Measurements from ENCODE around the gene ARHGAP25. TPM values are rescaled to one million over a fixed set of nuclear protein-coding genes. Genes with fewer than 3 reads are reported as not detected.

Gene ARHGAP25
- total RNA-seq, 1 experiment from 2014 or later: not detected

DNA sequence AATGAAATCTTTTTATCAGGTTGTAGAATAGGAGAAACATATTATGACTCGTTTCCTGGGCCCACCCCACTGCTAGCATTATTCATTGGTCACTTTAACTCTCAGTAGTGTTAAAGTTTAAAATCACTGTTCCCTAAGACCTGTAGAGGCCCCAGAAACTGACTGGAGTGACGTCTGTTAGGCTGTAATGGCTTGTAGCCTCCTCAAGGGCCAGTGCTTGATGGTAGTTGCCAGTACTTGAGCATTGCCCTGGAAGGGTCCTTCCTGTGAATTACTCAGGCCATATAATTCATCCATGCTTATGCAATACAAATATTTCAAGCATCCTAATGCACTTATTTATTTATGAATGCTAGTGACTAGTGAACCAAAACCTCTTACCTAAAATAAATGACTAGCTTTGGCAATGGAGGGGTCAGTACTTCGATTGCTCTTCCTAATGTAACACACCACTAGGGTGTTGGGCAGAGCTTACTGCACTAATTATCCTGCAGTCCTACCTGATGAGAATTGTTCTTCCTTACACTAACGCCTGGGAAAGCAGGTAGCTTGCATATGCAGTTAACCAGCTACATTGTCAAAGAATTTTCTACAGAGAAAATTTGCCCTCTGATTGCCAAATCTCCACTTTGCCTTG is 31.2 kb downstream of the ARHGAP25 start:
- H3K9me3 ChIP-seq (ENCODE audit: insufficient read depth, low read depth): no peaks in the 10 kb centered on the region
- H3K79me2 ChIP-seq (ENCODE audit: low read depth): no peaks in the 10 kb centered on the region
- H3F3A ChIP-seq (ENCODE audit: insufficient read depth, low read depth): no peaks in the 10 kb centered on the region
- CTCF ChIA-PET: no interaction called here
- H3K4me1 ChIP-seq (replicated peaks; ENCODE audit: insufficient read depth): no peaks in the 10 kb centered on the region
- POLR2A ChIA-PET (ENCODE audit: unreplicated experiment): no interaction called here
- H4K20me1 ChIP-seq (ENCODE audit: insufficient read depth): no peaks in the 10 kb centered on the region
- H3K36me3 ChIP-seq (ENCODE audit: low read depth): no peaks in the 10 kb centered on the region
- no TSS peak for BruUV-seq (replicated peaks)
- no peak overlapping the region for H3K4me3 ChIP-seq
- H2AFZ ChIP-seq: no peak overlapping the region
- H3K4me2 ChIP-seq: no peak overlapping the region
- DNase-seq: no peak
- no peak for TF ChIP-seq EZH2 (IDR thresholded peaks at IDR 0.05; ENCODE audit: low read depth)
- H3K27ac ChIP-seq: no peak overlapping the region
- no peaks in the 10 kb centered on the region for H3K9me2 ChIP-seq (ENCODE audit: insufficient read depth)
- H3K27me3 ChIP-seq (ENCODE audit: insufficient read depth, low read depth): no peaks in the 10 kb centered on the region
- intact Hi-C loops (cut with micrococcal nuclease; ENCODE audit: unreplicated experiment): no loop called here

- Histone ChIP-seq H3K27me3 (ENCODE audit: insufficient read depth, low read depth) (no peaks in the 10 kb centered on the region), H3K9me2 (ENCODE audit: insufficient read depth) (no peaks in the 10 kb centered on the region), H3K4me2 (no peak overlapping the region), H4K20me1 (ENCODE audit: insufficient read depth) (no peaks in the 10 kb centered on the region), H3K36me3 (ENCODE audit: low read depth) (no peaks in the 10 kb centered on the region), H3K27ac (no peak overlapping the region), H3K9me3 (ENCODE audit: insufficient read depth, low read depth) (no peaks in the 10 kb centered on the region), H2AFZ (no peak overlapping the region), H3K79me2 (ENCODE audit: low read depth) (no peaks in the 10 kb centered on the region), H3K4me1 (replicated peaks; ENCODE audit: insufficient read depth) (no peaks in the 10 kb centered on the region), H3K4me3 (no peak overlapping the region), H3F3A (ENCODE audit: insufficient read depth, low read depth) (no peaks in the 10 kb centered on the region)
- TF ChIP-seq CTCF (conservative IDR thresholded peaks at IDR 0.05) (no peak), EZH2 (IDR thresholded peaks at IDR 0.05; ENCODE audit: low read depth) (no peak)
- intact Hi-C loops (cut with micrococcal nuclease; ENCODE audit: unreplicated experiment): no loop called here
- no TSS peak for BruUV-seq (replicated peaks)
- ChIA-PET CTCF (no interaction called here), POLR2A (ENCODE audit: unreplicated experiment) (no interaction called here)
- DNase-seq: no peak
Measured at GRCh38 chr2:68766376-68766845, 31.8 kb downstream of the ARHGAP25 start.

DNA sequence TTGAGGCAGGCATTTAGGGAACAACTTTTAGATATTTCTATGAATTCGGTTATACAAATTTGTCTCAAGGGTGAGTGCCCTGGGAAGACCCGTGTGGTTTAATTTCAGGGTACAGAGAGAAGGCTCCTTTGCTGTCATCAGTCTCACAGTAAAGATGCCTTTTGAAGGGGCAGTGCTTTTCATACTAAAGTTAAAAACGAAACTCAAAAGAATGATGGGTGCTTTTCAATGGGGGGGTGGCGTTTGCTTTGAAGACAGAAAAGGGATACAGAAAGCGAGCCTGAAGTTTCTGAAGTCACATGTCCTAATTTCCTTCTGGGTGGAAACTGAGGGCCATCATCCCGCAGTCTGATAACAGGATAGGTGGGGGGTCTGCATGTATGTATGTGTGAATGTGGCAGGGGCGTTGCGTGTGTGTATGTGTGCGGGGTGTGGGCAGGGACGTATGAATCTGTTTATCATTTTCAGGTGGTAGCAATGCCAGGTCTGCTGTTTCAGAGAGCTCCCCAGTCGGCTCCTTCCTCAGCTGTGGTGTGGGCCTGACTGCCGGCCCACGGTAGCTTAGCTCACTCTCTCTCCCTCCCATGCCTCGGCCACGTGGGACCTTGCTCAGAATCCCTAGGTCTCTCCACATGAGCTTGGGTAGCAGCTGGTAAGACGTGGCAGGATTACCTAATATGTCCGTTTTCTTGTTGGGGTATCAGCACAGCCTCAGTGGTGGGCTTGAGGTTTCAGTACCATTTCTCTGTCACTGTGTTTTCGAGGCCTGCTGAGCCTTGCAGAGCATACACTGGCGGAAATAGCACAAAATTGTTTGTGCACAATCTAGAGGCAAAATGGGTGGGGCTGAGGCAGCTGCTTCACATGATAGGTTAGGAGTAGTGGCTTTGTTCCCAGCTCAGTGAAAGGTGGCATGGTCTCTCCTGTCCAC is 32.7 kb downstream of the ARHGAP25 start:
- no TSS peak for BruUV-seq (replicated peaks)
- Histone ChIP-seq H3K36me3 (ENCODE audit: low read depth) (no peaks in the 10 kb centered on the region), H4K20me1 (ENCODE audit: insufficient read depth) (no peaks in the 10 kb centered on the region), H3K27ac (no peak overlapping the region), H3K27me3 (ENCODE audit: insufficient read depth, low read depth) (no peaks in the 10 kb centered on the region), H3K79me2 (ENCODE audit: low read depth) (no peaks in the 10 kb centered on the region), H2AFZ (no peak overlapping the region), H3F3A (ENCODE audit: insufficient read depth, low read depth) (no peaks in the 10 kb centered on the region), H3K4me1 (replicated peaks; ENCODE audit: insufficient read depth) (no peaks in the 10 kb centered on the region), H3K9me3 (ENCODE audit: insufficient read depth, low read depth) (no peaks in the 10 kb centered on the region), H3K4me2 (no peak overlapping the region), H3K9me2 (ENCODE audit: insufficient read depth) (no peaks in the 10 kb centered on the region), H3K4me3 (no peak overlapping the region)
- no peak for DNase-seq
- intact Hi-C loops (cut with micrococcal nuclease; ENCODE audit: unreplicated experiment): no loop called here
- ChIA-PET CTCF (no interaction called here), POLR2A (ENCODE audit: unreplicated experiment) (no interaction called here)
- TF ChIP-seq EZH2 (IDR thresholded peaks at IDR 0.05; ENCODE audit: low read depth) (no peak), CTCF (conservative IDR thresholded peaks at IDR 0.05) (no peak)

Data from PC-9 (cell line).